Loucy (cell line): ENCODE results near the gene JAZF1.

ENCODE experiments used
- H2AFZ ChIP-seq: fragments of 200-600 bp; sonication (generic); 2 replicates; pipeline ENCODE4 v1.6.0; 2016; ENCODE audit warnings: antibody characterized with exemption, mild to moderate bottlenecking, low read length, moderate library complexity
- H3F3A ChIP-seq: fragments of 200-600 bp; 2 replicates; pipeline ENCODE4 v1.6.0; 2016; ENCODE audit warnings: antibody characterized with exemption, low read depth, mild to moderate bottlenecking
- H3K27me3 ChIP-seq: fragments of 200-600 bp; sonication (generic); 2 replicates; pipeline ENCODE4 v1.6.1; 2014; ENCODE audit warnings: low read length, mild to moderate bottlenecking; ENCODE audit not compliant: insufficient read depth, poor library complexity, severe bottlenecking
- H3K36me3 ChIP-seq: fragments of 200-600 bp; sonication (generic); 2 replicates; pipeline ENCODE4 v1.6.1; 2016; ENCODE audit warnings: low read length; ENCODE audit not compliant: insufficient read depth
- H3K4me1 ChIP-seq: fragments of 200-600 bp; sonication (generic); 2 replicates; pipeline ENCODE4 v1.5.1; 2014; ENCODE audit warnings: low read length, mild to moderate bottlenecking; ENCODE audit not compliant: insufficient read depth, poor library complexity, severe bottlenecking
- H3K4me2 ChIP-seq: fragments of 200-600 bp; sonication (generic); 2 replicates; pipeline ENCODE4 v1.6.0; 2014; ENCODE audit warnings: antibody characterized with exemption, low read length, low read depth, mild to moderate bottlenecking; ENCODE audit not compliant: poor library complexity, severe bottlenecking
- H3K4me3 ChIP-seq: fragments of 200-600 bp; sonication (generic); 2 replicates; pipeline ENCODE4 v1.5.1; 2014; ENCODE audit warnings: low read length, mild to moderate bottlenecking, mixed read lengths; ENCODE audit not compliant: poor library complexity, severe bottlenecking
- H3K79me2 ChIP-seq: fragments of 200-600 bp; sonication (generic); 2 replicates; pipeline ENCODE4 v1.6.1; 2014; ENCODE audit warnings: low read length; ENCODE audit not compliant: insufficient read depth
- H3K9ac ChIP-seq: fragments of 200-600 bp; sonication (generic); 2 replicates; pipeline ENCODE4 v1.6.0; 2014; ENCODE audit warnings: mild to moderate bottlenecking, low read depth, low read length, moderate library complexity; ENCODE audit not compliant: poor library complexity, severe bottlenecking
- H3K9me2 ChIP-seq: fragments of 200-600 bp; sonication (generic); replicated peaks from 2 replicates; pipeline ENCODE4 v1.6.1; 2016; ENCODE audit warnings: low read depth, low read length, mixed read lengths
- H3K9me3 ChIP-seq: fragments of 200-600 bp; sonication (generic); 2 replicates; pipeline ENCODE4 v1.6.1; 2014; ENCODE audit warnings: mild to moderate bottlenecking, antibody characterized with exemption, low read length, low read depth; ENCODE audit not compliant: insufficient read depth
- H4K20me1 ChIP-seq: fragments of 200-600 bp; sonication (generic); 2 replicates; pipeline ENCODE4 v1.6.0; 2014; ENCODE audit warnings: antibody characterized with exemption, low read length, mild to moderate bottlenecking; ENCODE audit not compliant: insufficient read depth, poor library complexity, severe bottlenecking
- CTCF ChIP-seq: fragments of 200-600 bp; sonication (generic); conservative IDR thresholded peaks from 2 replicates; pipeline ENCODE4 v1.5.1; 2014; ENCODE audit warnings: mild to moderate bottlenecking, antibody characterized with exemption, low read length
- EZH2phosphoT487 ChIP-seq: fragments of 200-600 bp; IDR thresholded peaks from 2 replicates; pipeline ENCODE4 v1.6.1; 2018; ENCODE audit warnings: antibody characterized with exemption, mild to moderate bottlenecking, moderate library complexity, borderline replicate concordance

JAZF1 gene

GRCh38 chr7:28165261-28165660 lies 15.3 kb downstream of the JAZF1 start:
- Histone ChIP-seq H3K9ac (no peak overlapping the region), H3K79me2 (no peaks in the 10 kb centered on the region; the same call in 1 of the 2 replicates), H3K27me3 (no peaks in the 10 kb centered on the region), H3K9me3 (no peaks in the 10 kb centered on the region), H3K36me3 (no peaks in the 10 kb centered on the region), H3K4me3 (no peak overlapping the region), H3K4me2 (no peak overlapping the region), H3K9me2 (no peaks in the 10 kb centered on the region), H3F3A (no peaks in the 10 kb centered on the region), H2AFZ (no peak overlapping the region), H4K20me1 (peaks cover 6% of the 10 kb centered on the region), H3K4me1 (peaks cover 10% of the 10 kb centered on the region)
- no peak for TF ChIP-seq CTCF
- no peak for TF ChIP-seq EZH2phosphoT487

GRCh38 chr7:28163949-28164348 lies 16.6 kb downstream of the JAZF1 start:
- Histone ChIP-seq H4K20me1 (peaks cover 6% of the 10 kb centered on the region), H3K36me3 (no peaks in the 10 kb centered on the region), H3K4me2 (no peak overlapping the region), H3K4me1 (peaks cover 10% of the 10 kb centered on the region), H2AFZ (no peak overlapping the region), H3K9ac (no peak overlapping the region), H3F3A (no peaks in the 10 kb centered on the region), H3K27me3 (no peaks in the 10 kb centered on the region), H3K4me3 (no peak overlapping the region), H3K79me2 (no peaks in the 10 kb centered on the region; the same call in 1 of the 2 replicates), H3K9me3 (no peaks in the 10 kb centered on the region), H3K9me2 (no peaks in the 10 kb centered on the region)
- TF ChIP-seq CTCF, result peak; percentile 20; the same call in 1 of the 2 replicates
- no peak for TF ChIP-seq EZH2phosphoT487

GRCh38 chr7:28161331-28161730 lies 19.3 kb downstream of the JAZF1 start:
- H3K36me3 ChIP-seq, result no peaks in the 10 kb centered on the region
- H3K4me2 ChIP-seq, result no peak overlapping the region
- no peak overlapping the region for H2AFZ ChIP-seq
- no peaks in the 10 kb centered on the region for H3F3A ChIP-seq
- no peak overlapping the region for H3K9ac ChIP-seq
- no peaks in the 10 kb centered on the region for H3K9me2 ChIP-seq
- H4K20me1 ChIP-seq, result peaks cover 6% of the 10 kb centered on the region
- no peaks in the 10 kb centered on the region for H3K79me2 ChIP-seq
- no peak for TF ChIP-seq CTCF
- no peak overlapping the region for H3K4me3 ChIP-seq
- no peaks in the 10 kb centered on the region for H3K27me3 ChIP-seq
- H3K9me3 ChIP-seq, result no peaks in the 10 kb centered on the region
- H3K4me1 ChIP-seq, result peaks cover 10% of the 10 kb centered on the region
